HepG2 (cell line): ENCODE data around the gene BZW1. TPM values are rescaled to one million over a fixed set of nuclear protein-coding genes. Genes with fewer than 3 reads are reported as not detected.

Source experiments
- CBX1 ChIP-seq: IDR thresholded peaks from one replicate; pipeline ENCODE4 v1.6.1; 2016; ENCODE audit warnings: antibody characterized with exemption, low read depth
- ERF ChIP-seq: IDR thresholded peaks from 2 replicates; pipeline ENCODE4 v1.6.1; 2018; ENCODE audit warnings: missing biosample characterization, missing genetic modification reagents
- HDAC2 ChIP-seq: sonication (generic); formaldehyde crosslinking; IDR thresholded peaks from 2 replicates; pipeline ENCODE4 v1.4.0; 2020; ENCODE audit warnings: missing genetic modification reagents
- HDAC6 ChIP-seq: fragments of 200-600 bp; sonication (generic); IDR thresholded peaks from 2 replicates; pipeline ENCODE4 v1.7.0; 2017; ENCODE audit warnings: mild to moderate bottlenecking, antibody characterized with exemption, low read length, low read depth
- HOXA3 ChIP-seq: sonication (generic); formaldehyde crosslinking; IDR thresholded peaks from 2 replicates; pipeline ENCODE4 v1.5.0; 2020; ENCODE audit warnings: missing genetic modification reagents
- IKZF5 ChIP-seq: IDR thresholded peaks from 2 replicates; pipeline ENCODE4 v1.6.1; 2018; ENCODE audit warnings: missing genetic modification reagents, mild to moderate bottlenecking, missing compliant biosample characterization
- KDM5A ChIP-seq: fragments of 200-600 bp; sonication (generic); IDR thresholded peaks from 2 replicates; pipeline ENCODE4 v1.7.0; 2018; ENCODE audit warnings: antibody characterized with exemption, mild to moderate bottlenecking, low read length, borderline replicate concordance
- NFKBIZ ChIP-seq: IDR thresholded peaks from 2 replicates; pipeline ENCODE4 v1.6.1; 2018; ENCODE audit warnings: missing genetic modification reagents, missing compliant biosample characterization
- RBM22 ChIP-seq: fragments of 200-400 bp; formaldehyde crosslinking; optimal IDR thresholded peaks from 2 replicates; pipeline ENCODE3; 2017; ENCODE audit warnings: mild to moderate bottlenecking, low read length, moderate library complexity
- SMARCE1 ChIP-seq: fragments of 450-650 bp; IDR thresholded peaks from 2 replicates; pipeline ENCODE4 v1.6.1; 2017; ENCODE audit warnings: borderline replicate concordance
- SNAI1 ChIP-seq: sonication (generic); formaldehyde crosslinking; IDR thresholded peaks from 2 replicates; pipeline ENCODE4 v1.5.0; 2020; ENCODE audit warnings: mild to moderate bottlenecking, missing genetic modification reagents, borderline replicate concordance
- ZBTB14 ChIP-seq: sonication (generic); formaldehyde crosslinking; IDR thresholded peaks from 2 replicates; pipeline ENCODE4 v1.4.0; 2020; ENCODE audit warnings: missing genetic modification reagents
- ZMYM3 ChIP-seq: sonication (generic); formaldehyde crosslinking; IDR thresholded peaks from 2 replicates; pipeline ENCODE4 v1.5.1; 2020; ENCODE audit warnings: mild to moderate bottlenecking, missing genetic modification reagents
- ZNF12 ChIP-seq: sonication (generic); formaldehyde crosslinking; IDR thresholded peaks from 2 replicates; pipeline ENCODE4 v1.5.0; 2020; ENCODE audit warnings: missing genetic modification reagents
- ZNF256 ChIP-seq: sonication (generic); formaldehyde crosslinking; conservative IDR thresholded peaks from 2 replicates; pipeline ENCODE4 v1.4.0; 2020; ENCODE audit warnings: missing genetic modification reagents
- ZNF335 ChIP-seq: sonication (generic); formaldehyde crosslinking; IDR thresholded peaks from 2 replicates; pipeline ENCODE4 v1.4.0; 2020; ENCODE audit warnings: missing genetic modification reagents
- ZNF362 ChIP-seq: sonication (generic); formaldehyde crosslinking; IDR thresholded peaks from 2 replicates; pipeline ENCODE4 v1.4.0; 2020; ENCODE audit warnings: missing genetic modification reagents, mild to moderate bottlenecking, borderline replicate concordance
- ZNF770 ChIP-seq: sonication (generic); formaldehyde crosslinking; IDR thresholded peaks from 2 replicates; pipeline ENCODE4 v1.5.0; 2020; ENCODE audit warnings: mild to moderate bottlenecking, missing genetic modification reagents
- ZNF782 ChIP-seq: sonication (generic); formaldehyde crosslinking; IDR thresholded peaks from 2 replicates; pipeline ENCODE4 v1.4.0; 2020; ENCODE audit warnings: missing genetic modification reagents, mild to moderate bottlenecking, borderline replicate concordance
- ZNF879 ChIP-seq: sonication (generic); formaldehyde crosslinking; IDR thresholded peaks from 2 replicates; pipeline ENCODE4 v1.8.1; 2023; ENCODE audit warnings: missing genetic modification reagents
- polyA plus RNA-seq, 8 experiments: library from polyadenylated mRNA; depleted of rRNA in 3 of 8; stranded (reverse) in 7 of 8; unstranded in 1 of 8; fragments of >200 nt; fragmentation: Illumina TruSeq in 4 of 8; extraction: Trizol in 4 of 8; gene quantifications; 2 replicates each; pipeline versions ENCODE4 v1.2.1 to v1.2.3, GENCODE V29; 2011 to 2016; ENCODE audit warnings: low read depth in 4 of 8, missing spikeins in 1 of 8, mixed read lengths in 1 of 8; ENCODE audit not compliant: insufficient read depth in 1 of 8
- total RNA-seq, 5 experiments: library from RNA; depleted of rRNA; stranded (reverse); fragments of >200 nt; fragmentation: Illumina TruSeq; extraction: Trizol; gene quantifications; 2 replicates each; pipeline ENCODE4 v1.2.3, GENCODE V29; 2016; ENCODE audit warnings: low read depth in 1 of 5
- TF ChIP-seq, protein P1 (sequence below): sonication (generic); formaldehyde crosslinking; conservative IDR thresholded peaks from 2 replicates; pipeline ENCODE4 v1.8.1; 2023; ENCODE audit warnings: missing genetic modification reagents

Gene BZW1
- total and polyA plus RNA-seq, 2 of the 13 experiments (the other 11 are each of a cell fraction or from before 2014, with no cell fraction given), result 106 to 384 TPM

DNA sequence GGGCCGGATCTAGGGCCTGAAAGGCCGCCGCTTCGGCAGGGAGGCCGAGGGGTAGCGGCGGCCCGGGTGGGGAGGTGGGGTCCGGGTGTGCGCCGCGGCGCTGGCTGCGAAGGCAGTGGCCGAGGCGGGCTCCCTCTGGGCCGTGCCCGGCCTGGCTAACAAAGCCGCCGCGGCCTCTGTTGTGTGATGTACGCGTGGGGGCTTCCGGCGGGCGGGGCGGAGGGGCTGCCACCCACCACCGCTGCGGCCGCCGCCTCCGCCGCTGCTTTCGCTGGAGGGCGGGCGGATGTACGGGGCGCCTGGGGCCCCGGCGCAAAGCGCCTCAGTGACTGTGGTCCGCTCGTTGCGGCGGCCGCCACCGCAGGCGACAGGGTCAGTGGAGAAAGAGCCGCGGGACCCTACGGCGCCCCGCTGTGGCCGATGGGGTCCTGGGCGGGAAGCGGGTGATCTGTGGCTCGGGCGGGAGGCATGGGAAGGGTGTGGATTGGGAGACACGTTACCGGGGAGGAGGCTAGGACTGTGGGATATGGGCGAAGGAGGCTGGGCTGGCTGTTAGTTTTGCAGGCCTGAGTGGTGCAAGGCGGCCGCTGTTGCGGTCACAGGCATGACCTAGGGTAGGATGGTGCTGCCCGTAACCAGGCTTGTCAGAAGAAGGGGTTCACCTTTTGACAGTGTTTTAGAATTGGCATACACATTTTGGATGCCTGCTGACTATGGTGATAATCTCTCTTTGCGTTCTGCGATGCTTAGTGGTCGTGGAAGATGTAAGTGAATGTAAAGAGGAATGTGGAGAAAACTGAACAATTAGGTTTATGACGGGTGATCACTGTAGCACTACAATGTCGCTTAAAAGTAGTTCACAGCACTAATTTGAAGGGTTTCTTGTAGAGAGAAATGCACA is 662 bp downstream of the BZW1 start (continued):
- no peak for TF ChIP-seq RBM22
- peak; percentile 54; the same call in 1 of the 2 replicates for TF ChIP-seq ERF (CRISPR knock-in tag)
- peak; percentile 46 for TF ChIP-seq ZNF770
- 0 out of 2 replicates have a peak, but pooled peaks have one; percentile 29 for TF ChIP-seq ZNF12 (CRISPR knock-in tag)
- no peak; the same call in 1 of the 2 replicates for TF ChIP-seq ZNF256
- TF ChIP-seq, protein P1, sequence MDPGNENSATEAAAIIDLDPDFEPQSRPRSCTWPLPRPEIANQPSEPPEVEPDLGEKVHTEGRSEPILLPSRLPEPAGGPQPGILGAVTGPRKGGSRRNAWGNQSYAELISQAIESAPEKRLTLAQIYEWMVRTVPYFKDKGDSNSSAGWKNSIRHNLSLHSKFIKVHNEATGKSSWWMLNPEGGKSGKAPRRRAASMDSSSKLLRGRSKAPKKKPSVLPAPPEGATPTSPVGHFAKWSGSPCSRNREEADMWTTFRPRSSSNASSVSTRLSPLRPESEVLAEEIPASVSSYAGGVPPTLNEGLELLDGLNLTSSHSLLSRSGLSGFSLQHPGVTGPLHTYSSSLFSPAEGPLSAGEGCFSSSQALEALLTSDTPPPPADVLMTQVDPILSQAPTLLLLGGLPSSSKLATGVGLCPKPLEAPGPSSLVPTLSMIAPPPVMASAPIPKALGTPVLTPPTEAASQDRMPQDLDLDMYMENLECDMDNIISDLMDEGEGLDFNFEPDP (CRISPR knock-in tag), result no peak
- TF ChIP-seq SNAI1 (CRISPR knock-in tag), result peak; percentile 92
- TF ChIP-seq HDAC6, result no peak
- TF ChIP-seq NFKBIZ (CRISPR knock-in tag), result no peak; the same call in 1 of the 2 replicates
- no peak for TF ChIP-seq SMARCE1
- TF ChIP-seq ZNF879 (CRISPR knock-in tag), result 0 out of 2 replicates have a peak, but pooled peaks have one; percentile 59
- TF ChIP-seq IKZF5 (CRISPR knock-in tag), result 0 out of 2 replicates have a peak, but pooled peaks have one; percentile 10
- TF ChIP-seq CBX1, result no peak
- TF ChIP-seq HDAC2, result peak; percentile 86
- TF ChIP-seq HOXA3, result peak; percentile 46; the same call in 1 of the 2 replicates
- TF ChIP-seq ZNF782 (CRISPR knock-in tag), result peak; percentile 70; the same call in 1 of the 2 replicates
- TF ChIP-seq KDM5A, result peak; percentile 83
- TF ChIP-seq ZMYM3, result peak; percentile 76
- no peak for TF ChIP-seq ZBTB14
- TF ChIP-seq ZNF362 (CRISPR knock-in tag), result 0 out of 2 replicates have a peak, but pooled peaks have one; percentile 27
- 0 out of 2 replicates have a peak, but pooled peaks have one; percentile 2 for TF ChIP-seq ZNF335 (CRISPR knock-in tag)
